ENCODE measurements around the gene KCNK4.
"Not testable (repeated sequence)": the region's sequence is repeated elsewhere in the genome, so short reads cannot be mapped to it uniquely, and the experiment has no call there.

Gene KCNK4

DNA sequence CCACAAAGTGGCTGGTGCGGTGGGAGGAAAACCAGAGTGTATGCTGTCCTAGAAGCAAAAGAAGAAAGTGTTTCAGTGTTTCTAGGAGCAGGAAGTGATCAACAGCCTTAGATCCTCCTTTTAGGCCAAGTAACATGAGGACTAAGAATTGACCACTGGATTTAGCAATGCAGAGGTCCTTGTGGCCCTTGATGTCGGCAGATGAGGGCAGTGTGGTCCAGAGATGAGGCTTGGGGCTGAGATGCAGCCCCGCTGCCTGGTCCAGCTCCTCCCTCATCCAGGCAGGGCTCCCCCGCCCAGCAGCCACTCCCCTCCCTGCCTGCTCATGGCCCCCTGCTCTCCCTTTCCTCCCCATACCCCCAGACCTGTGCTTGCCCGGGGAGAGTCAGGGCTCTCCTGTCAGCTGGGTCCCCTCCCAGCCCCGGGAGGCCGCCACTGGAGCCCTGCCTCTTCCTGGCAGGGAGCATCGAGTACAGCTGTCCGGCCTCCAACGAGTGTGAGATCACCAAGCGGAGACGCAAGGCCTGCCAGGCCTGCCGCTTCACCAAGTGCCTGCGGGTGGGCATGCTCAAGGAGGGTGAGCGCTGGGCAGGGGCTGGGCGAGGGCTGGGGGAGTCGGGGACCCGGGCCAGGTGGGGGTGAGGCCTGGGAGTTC is 22.5 kb downstream of the KCNK4 start:
- DNase-seq, result no peak

DNA sequence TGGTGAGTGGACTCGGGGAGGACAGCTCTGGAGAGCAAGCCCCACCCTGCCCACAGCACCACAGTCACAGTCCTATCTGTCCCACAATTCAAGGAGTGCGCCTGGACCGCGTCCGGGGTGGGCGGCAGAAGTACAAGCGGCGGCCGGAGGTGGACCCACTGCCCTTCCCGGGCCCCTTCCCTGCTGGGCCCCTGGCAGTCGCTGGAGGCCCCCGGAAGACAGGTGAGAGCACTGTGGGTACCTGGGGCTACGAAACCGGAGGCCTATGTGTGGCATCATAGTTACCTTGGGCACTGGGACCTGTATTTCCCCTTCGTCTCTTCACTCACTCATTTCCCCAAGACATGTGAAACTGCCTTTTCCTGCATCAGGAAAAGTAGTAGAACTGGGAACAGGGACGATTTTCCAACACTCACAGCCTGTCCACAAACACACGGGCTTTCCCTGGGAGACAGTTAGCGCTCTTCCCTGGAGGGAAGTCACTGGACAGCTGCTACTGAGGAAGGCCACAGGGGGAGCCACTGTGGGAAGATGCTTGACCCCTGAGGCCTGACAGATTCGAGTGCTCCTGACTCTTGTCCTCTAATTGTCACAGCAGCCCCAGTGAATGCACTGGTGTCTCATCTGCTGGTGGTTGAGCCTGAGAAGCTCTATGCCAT is 23.2 kb downstream of the KCNK4 start:
- no peak for DNase-seq

DNA sequence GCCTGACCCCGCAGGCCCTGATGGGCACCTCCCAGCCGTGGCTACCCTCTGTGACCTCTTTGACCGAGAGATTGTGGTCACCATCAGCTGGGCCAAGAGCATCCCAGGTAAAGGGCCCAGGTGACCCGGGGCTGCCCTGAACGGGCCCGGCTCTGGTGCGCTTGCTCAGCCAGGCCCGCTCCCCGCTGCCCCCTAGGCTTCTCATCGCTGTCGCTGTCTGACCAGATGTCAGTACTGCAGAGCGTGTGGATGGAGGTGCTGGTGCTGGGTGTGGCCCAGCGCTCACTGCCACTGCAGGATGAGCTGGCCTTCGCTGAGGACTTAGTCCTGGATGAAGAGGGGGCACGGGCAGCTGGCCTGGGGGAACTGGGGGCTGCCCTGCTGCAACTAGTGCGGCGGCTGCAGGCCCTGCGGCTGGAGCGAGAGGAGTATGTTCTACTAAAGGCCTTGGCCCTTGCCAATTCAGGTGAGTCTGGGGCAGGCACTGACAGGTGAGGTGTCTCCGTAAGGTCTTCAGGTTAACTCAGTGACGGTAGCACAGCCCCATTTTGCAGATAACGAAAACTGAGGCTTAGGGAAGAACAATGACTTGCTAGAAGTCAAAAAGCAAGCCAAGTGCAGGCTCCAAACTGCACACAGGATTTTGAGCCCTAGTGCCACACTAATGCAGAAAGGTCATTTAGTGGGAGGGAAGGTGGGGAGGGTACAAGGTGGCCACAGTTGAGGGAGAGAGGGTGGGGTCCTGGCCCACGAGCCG is 23.9 kb downstream of the KCNK4 start:
- no peak for DNase-seq

DNA sequence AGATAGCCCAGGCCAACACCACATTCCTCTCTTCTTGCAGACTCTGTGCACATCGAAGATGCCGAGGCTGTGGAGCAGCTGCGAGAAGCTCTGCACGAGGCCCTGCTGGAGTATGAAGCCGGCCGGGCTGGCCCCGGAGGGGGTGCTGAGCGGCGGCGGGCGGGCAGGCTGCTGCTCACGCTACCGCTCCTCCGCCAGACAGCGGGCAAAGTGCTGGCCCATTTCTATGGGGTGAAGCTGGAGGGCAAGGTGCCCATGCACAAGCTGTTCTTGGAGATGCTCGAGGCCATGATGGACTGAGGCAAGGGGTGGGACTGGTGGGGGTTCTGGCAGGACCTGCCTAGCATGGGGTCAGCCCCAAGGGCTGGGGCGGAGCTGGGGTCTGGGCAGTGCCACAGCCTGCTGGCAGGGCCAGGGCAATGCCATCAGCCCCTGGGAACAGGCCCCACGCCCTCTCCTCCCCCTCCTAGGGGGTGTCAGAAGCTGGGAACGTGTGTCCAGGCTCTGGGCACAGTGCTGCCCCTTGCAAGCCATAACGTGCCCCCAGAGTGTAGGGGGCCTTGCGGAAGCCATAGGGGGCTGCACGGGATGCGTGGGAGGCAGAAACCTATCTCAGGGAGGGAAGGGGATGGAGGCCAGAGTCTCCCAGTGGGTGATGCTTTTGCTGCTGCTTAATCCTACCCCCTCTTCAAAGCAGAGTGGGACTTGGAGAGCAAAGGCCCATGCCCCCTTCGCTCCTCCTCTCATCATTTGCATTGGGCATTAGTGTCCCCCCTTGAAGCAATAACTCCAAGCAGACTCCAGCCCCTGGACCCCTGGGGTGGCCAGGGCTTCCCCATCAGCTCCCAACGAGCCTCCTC is 24.8 kb downstream of the KCNK4 start:
- not testable (repeated sequence) for DNase-seq

DNA sequence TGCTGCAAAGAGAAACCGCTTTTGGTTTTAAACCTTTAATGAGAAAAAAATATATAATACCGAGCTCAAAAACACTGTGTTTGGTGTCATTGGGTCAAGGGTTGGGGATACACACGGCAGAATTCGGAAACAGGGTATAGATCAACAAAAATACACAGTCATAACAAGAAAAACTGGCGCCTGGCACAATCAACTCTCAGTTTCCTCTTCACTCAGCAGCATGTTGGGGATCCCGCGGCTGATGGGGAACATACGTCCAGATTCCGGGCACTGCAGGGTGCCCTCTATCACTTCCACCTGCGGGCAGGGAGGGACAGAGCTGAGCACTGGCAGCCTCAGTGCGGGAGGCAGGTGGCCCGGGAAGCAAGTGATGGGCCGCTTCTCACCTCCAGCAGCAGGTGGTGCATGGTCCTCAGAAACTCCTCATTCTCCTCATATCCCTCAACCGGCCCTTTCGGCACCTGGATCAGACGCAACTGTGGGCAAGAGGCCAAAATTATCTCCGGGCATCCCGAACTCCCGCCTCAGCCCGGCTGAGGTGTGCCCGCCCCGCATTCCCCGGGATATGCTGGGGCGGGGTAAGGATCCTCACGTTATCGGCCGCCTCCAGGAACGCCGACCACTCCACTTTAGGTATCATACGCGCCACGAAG is 25.7 kb downstream of the KCNK4 start:
- no peak for DNase-seq

DNA sequence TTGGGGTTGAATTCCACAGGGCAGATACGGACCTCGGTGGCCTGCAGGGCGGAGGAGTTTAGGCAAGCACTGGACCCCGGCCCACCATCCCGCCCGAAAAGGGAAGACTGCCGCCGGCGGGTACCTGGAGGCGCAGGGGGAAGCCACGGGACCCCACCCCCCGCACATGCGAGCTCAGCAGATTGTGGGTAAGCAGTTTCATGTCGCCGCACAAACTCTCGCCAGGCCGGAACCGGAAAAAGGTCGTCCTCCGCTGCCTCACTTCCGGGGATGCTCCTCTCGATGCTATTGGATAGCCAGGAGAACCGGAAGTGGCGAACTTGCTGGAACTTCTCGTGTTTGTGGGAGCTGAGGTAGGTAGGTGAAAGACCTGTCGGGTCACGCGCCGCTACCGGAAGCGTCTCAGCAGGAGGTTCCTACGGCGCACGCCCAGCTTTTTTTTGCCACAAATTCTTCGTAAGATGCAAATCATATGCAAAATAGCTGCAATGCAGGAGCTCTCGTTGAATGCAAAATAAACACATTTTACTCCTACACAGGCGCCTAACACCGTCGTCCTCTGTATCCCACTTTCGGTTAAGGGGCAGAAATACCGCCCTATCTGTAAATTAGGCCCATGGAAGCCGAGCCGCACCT is 26.3 kb downstream of the KCNK4 start, which contains the start of gene TRMT112:
TRMT112 (minus strand) TSS at position 235 of the 636 bp plus-strand sequence; CDS start at position 202, 33 bp downstream.
- peak; percentile 90 to 97 for DNase-seq

DNA sequence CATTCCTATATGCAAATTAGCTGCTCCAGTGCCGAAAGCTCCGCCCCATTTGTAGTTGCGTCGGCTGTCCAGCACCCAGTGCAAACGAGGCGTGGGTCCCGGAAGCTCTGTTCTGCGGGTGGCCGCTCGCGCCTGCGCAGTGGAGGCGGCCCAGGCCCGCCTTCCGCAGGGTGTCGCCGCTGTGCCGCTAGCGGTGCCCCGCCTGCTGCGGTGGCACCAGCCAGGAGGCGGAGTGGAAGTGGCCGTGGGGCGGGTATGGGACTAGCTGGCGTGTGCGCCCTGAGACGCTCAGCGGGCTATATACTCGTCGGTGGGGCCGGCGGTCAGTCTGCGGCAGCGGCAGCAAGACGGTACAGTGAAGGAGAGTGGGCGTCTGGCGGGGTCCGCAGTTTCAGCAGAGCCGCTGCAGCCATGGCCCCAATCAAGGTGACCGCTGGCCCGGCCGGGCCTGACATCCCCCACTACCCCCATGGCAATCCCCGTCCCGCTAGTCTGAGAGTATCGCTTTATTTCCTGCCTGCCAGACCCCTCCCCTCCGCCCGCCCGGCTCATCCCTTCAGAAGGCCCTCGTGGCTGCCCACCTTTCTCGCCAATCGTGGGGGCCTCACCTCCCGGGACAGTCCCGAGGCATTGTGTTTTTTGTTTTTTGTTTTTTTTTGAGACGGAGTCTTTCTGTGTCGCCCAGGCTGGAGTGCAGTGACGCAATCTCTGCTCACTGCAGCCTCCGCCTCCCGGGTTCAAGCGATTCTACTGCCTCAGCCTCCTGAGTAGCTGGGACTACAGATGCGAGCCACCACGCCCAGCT is 27.1 kb downstream of the KCNK4 start, which contains the start of gene PRDX5:
PRDX5 (plus strand) TSS at position 161 of the 805 bp plus-strand sequence; CDS start at position 256, 95 bp downstream.
- DNase-seq, result peak; percentile 97

DNA sequence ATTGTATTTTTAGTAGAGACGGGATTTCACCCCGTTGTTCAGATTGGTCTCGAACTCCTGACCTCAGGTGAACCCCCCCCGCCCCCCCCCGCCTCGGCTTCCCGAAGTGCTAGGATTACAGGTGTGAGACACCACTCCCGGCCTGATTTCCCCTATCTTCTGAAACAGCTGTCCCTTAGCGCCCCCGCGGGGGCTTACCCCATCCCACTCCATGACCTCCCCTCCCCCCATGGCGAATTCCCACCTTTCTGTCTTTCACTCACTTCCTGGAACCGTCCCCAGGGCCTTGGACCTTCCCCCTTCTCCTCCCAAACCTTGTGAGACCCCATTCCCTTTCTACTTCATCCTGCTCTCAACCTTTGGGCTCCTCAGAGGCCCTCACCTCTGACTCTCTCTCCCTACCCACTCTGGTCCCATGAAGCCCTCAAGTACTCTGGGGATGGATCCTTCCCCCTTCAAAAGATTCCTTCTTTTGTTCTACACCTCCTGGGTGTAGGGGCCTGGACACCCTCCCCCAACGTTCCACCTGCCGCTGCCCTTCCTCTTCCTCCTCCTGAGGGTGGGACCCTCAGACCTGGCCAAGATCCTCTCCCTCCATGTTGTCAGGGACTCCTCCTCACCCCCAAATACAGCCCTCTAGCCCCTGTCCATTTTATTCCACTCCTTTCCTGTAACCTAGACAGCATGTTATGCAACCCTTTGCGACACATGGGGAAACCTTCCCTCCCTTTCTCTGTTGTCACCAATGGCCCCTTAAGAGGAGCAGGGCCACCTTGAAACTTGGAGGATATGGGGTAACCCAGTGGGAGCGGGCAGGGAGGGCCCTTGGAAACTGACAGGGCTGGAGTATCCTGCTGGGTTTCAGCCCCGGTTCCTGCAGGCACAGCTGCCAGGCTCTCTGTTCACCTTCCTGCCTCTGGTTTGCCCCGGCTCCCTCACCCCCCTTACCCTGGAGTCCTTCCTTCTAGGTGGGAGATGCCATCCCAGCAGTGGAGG is 28.0 kb downstream of the KCNK4 start:
- DNase-seq, result peak in 1 of 2 donors; percentile 41

DNA sequence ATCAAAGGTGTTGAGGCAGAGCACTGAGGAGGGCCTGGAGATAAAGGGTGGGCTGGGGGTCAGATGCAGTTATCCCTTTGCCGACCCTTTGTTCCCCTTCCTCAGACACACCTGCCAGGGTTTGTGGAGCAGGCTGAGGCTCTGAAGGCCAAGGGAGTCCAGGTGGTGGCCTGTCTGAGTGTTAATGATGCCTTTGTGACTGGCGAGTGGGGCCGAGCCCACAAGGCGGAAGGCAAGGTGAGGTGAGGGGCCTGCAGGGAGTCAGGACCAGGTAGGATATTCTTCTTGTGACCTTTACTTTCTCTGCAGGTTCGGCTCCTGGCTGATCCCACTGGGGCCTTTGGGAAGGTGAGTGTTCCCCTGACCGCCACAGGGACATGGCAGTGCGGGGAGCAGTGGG is 29.5 kb downstream of the KCNK4 start:
- no peak for DNase-seq

DNA sequence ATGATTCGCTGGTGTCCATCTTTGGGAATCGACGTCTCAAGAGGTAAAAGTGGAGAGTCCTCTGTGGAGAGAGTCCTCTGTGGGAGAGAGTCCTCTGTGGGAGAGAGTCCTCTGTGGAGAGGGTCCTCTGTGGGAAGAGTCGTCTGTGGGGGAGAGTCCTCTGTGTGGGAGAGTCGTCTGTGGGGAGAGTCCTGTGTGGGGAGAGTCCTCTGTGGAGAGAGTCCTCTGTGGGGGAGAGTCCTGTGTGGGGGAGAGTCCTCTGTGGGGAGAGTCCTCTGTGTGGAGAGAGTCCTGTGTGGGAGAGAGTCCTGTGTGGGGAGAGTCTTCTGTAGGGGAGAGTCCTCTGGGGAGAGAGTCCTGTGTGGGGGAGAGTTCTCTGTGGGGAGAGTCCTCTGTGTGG is 29.9 kb downstream of the KCNK4 start:
- no peak for DNase-seq

DNA sequence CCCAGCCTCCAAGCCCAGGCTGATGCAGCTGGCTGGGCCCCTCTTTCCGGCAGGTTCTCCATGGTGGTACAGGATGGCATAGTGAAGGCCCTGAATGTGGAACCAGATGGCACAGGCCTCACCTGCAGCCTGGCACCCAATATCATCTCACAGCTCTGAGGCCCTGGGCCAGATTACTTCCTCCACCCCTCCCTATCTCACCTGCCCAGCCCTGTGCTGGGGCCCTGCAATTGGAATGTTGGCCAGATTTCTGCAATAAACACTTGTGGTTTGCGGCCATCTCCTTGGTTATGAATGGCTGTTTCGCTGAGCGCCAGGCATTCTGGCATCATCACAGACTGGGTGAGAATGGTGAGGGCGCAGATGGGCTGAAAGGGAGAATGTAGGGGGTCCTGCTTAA is 30.4 kb downstream of the KCNK4 start:
- no peak for DNase-seq

DNA sequence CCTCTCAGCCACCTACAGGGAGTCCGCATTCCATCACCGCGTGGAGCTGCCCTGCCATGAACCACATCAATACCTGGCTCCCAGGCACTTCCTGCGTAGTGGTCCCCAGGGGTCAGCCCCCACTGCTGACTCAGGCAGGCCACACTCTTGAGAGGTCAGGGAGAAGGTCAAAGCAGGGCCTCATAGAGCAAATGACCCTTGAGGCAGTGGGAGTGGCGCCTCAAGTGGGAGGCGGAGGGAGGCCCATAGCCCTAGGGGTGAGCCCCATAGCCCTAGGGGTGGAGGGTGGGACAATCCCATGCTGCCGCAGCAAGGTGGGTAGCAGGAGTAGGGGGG is 31.8 kb downstream of the KCNK4 start:
- no peak for DNase-seq

DNA sequence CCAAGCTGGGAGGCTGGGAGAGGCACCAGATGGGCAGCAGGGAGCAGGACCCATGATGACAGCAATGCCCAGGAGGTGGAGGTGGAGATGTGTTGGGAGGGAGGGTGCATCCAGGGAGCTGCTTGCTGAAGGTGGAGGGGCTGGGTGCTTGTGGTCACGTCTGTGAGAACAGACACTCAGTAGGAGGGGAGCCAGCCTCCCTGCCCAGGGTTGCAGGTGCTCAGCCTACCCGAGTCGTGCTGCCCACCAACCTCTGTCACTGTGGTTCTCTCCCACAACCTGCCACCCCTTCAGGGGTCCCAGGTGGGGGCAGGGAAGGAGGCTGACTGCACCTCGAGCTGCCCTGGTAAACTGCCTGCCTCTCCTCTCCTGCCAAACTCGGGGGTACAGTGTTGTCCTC is 32.3 kb downstream of the KCNK4 start:
- DNase-seq, result no peak

DNA sequence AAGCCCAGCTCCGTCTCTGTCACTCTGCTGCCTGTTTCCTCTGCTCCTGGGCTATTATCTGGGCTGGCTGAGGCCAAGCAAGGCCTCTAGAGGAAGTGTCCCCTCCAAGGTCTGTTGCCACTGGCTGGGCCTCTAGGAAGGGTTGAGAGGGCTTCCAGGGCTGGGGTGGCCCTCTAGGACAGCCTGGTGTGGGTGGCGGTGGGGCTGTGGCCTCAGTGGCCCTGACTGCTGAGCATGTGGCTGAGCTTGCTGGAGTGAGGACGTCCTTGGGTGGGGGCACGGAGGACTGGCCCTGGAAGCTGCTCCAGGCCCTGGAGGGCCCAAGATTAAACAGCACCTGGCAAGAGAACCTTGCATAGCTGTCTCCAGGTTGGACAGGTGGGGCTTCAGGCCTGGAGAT is 32.9 kb downstream of the KCNK4 start:
- DNase-seq, result not testable (repeated sequence)

DNA sequence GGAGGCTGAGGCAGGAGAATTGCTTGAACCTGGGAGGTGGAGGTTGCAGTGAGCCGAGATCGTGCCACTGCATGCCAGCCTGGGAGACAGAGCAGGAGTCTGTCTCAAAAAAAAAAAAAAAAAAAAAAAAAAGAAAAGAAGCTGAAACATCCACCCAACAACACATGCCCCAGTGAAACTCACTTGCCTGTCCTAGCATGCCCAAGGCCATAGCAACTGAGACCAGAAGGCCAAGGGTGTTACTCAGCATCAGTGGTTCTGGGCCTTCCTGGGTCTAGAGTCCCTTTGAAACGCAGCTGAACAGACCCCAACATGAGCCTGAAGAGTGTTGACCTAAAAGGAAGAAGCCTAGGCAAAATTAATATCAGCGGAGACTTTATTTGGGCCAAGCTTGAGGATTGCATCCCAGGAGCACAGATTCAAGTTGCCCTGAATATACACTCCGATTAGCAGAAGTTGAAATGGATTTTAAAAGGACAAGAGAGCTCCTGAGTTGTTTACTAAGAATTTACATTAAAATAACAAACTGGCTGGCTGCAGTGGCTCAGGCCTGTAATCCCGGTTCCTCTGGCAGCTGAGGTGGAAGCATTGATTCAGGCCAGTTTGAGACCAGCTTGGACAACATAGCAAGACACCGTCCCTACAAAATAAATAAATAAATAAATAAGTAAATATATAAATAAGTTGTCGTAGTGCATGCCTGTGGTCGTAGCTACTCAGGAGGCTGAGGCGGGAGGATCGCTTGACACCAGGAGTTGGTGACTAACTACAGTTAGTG is 33.8 kb downstream of the KCNK4 start:
- no peak for DNase-seq

DNA sequence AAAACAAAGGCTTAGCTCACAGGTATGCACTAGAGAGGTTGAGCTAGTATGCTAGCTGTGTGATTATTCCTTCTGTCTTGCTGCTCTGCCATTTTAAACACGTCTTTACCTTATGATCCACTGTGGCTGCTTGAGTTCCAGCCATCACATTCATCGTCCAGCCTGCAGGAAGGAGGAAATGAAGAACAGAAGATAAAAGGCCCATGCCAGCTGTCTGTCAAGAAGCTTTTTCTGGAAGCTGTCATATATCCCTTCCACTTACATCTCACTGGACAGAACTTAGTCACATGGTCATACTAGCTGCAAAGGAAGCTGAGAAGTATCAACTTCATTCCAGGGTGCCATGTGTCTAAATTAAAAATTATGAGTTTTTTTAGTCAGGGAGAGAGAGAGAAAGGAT is 36.3 kb downstream of the KCNK4 start:
- no peak for DNase-seq

DNA sequence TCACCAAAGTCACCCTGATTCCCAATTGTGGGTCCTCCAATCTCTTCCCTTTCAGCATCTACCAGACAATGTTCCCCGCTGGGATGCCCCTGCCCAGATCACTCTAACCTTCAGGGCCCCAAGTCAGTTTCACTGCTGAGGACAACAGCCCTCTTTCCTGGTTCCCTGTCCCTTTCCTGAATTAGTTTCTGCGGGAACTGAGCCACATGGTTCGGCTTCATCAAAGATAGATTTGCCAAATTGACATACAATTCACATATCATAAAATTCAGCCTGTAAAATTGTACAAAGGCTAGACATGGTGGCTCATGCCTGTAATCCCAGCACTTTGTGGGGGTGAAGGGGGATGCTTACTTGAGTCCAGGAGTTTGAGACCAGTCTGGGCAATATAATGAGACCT is 36.9 kb downstream of the KCNK4 start:
- DNase-seq, result no peak

DNA sequence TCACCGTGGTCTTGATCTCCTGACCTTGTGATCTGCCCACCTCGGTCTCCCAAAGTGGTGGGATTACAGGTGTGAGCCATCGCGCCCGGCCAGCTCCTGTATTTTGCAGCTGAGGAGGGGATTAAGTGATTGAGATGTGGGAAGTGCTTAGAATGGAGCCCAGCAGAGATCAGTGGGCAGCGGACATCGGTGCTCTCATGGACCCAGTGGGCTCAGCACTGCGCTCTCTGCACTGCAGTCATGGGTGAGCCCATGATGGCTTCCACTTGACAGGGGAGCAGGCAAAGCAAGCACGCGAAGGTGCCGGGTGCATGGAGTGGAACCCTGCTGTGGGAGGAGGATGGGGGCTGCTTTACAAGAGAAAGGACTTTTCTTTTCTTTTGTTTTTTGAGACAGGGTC is 39.8 kb downstream of the KCNK4 start:
- DNase-seq, result no peak

Measured in inflammatory macrophage treated with lipopolysaccharide for 1 hour (primary cell).